GM12864 (cell line): ENCODE data around the gene LIPG.
"Not testable (repeated sequence)": the region's sequence is repeated elsewhere in the genome, so short reads cannot be mapped to it uniquely, and the experiment has no call there.

Experiments
- DNase-seq: peaks from one replicate; pipeline ENCODE4 v3.0.0-alpha.2; 2011; ENCODE audit warnings: low read depth
- H3K4me3 ChIP-seq: 2 replicates; pipeline ENCODE4 v1.5.1; 2011; ENCODE audit warnings: mild to moderate bottlenecking, low read depth, low read length, control low read depth
- CTCF ChIP-seq: IDR thresholded peaks from 2 replicates; pipeline ENCODE4 v1.5.1; 2011; ENCODE audit warnings: low read depth, mild to moderate bottlenecking, moderate library complexity, low read length, control low read depth, inconsistent platforms; ENCODE audit errors: missing control alignments

The LIPG gene

GRCh38 chr18:49570836-49571235, 9.0 kb downstream of the LIPG start:
- no peak overlapping the region for H3K4me3 ChIP-seq
- no peak for TF ChIP-seq CTCF
- DNase-seq = no peak

GRCh38 chr18:49572611-49573345, 10.9 kb downstream of the LIPG start:
- DNase-seq = no peak

DNA sequence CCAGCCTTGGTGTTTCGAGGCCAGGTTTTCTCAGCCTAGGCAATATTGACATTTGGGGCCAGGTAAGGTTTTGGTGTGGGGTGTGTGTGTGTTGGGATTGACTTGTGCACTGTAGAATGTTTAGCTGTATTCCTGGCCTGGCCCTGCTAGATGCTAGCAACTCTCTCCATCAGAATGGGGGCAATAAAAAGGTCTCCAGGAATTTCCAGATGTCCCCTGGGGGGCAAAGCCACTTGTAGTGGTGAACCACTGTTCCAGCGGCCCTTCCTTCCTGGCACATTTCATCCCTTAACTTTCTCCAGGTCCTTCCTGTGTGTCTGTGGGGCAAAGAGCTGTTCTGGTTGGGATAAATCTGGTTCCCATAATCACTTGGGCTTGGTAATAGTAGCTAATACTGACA, 12.0 kb downstream of the LIPG start:
- TF ChIP-seq CTCF = no peak
- H3K4me3 ChIP-seq = no peak overlapping the region

More at GRCh38 chr18:49572611-49573345, 10.9 kb downstream of the LIPG start:
- TF ChIP-seq CTCF = no peak
- H3K4me3 ChIP-seq = no peak overlapping the region

DNA sequence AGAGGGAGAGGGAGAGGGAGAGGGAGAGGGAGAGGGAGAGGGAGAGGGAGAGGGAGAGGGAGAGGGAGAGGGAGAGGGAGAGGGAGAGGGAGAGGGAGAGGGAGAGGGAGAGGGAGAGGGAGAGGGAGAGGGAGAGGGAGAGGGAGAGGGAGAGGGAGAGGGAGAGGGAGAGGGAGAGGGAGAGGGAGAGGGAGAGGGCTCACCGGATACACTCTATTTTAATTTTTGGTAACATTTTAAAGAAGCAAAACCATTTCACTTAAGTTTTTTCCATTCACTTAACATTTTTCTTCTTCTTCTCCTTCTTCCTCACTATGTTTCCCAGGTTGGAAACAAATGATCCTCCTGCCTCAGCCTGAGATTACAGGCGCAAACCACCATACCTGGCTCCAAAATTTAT, 17.2 kb downstream of the LIPG start:
- H3K4me3 ChIP-seq, DNase-seq: not testable (repeated sequence)

More for the DNA sequence above, 12.0 kb downstream of the LIPG start:
- no peak for DNase-seq

- DNase-seq, H3K4me3 ChIP-seq: not testable (repeated sequence)
Measured at GRCh38 chr18:49579583-49579982, 17.7 kb downstream of the LIPG start.

DNA sequence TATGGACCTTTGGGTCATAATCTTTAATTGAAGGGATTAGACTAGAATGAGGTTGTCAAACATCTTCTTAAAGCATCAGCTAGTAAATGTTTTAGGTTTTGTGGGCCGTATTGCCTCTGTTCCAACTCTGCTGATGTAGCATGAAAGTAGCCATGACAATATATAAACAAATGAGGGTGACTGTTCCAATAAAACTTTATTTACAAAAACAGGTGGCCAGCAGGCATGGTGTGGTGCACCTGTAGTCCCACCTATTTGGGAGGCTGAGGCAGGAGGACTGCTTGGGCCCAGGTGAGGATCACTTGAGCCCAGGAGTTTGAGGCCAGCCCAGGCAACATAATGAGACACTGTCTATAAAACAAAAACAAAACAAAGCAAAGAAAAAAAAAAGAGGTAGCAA, 18.4 kb downstream of the LIPG start:
- H3K4me3 ChIP-seq = no peak overlapping the region
- DNase-seq = no peak
- no peak for TF ChIP-seq CTCF

DNA sequence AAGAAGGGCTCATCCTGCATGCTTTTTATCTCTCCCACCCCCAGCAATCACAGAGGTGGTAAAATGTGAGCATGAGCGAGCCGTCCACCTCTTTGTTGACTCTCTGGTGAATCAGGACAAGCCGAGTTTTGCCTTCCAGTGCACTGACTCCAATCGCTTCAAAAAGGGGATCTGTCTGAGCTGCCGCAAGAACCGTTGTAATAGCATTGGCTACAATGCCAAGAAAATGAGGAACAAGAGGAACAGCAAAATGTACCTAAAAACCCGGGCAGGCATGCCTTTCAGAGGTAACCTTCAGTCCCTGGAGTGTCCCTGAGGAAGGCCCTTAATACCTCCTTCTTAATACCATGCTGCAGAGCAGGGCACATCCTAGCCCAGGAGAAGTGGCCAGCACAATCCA, 19.5 kb downstream of the LIPG start:
- no peak overlapping the region for H3K4me3 ChIP-seq
- no peak for TF ChIP-seq CTCF
- DNase-seq = no peak

GRCh38 chr18:49582579-49582978, 20.7 kb downstream of the LIPG start:
- no peak for TF ChIP-seq CTCF
- H3K4me3 ChIP-seq = no peak overlapping the region
- no peak for DNase-seq
